AG04450 (cell line): ENCODE results near the gene SMARCE1. TPM values are rescaled to one million over a fixed set of nuclear protein-coding genes. Genes with fewer than 3 reads are reported as not detected.
"Not testable (repeated sequence)": the region's sequence is repeated elsewhere in the genome, so short reads cannot be mapped to it uniquely, and the experiment has no call there.

ENCODE experiments used
- CTCF ChIA-PET: fragments of 300-600, 350-600 bp; formaldehyde crosslinking; extraction: SDS; loops from one replicate; lab custom pipeline; 2022; ENCODE audit warnings: antibody characterized with exemption, inconsistent platforms; lab: Charles Lee
- POLR2A ChIA-PET: fragments of 350-600 bp; formaldehyde crosslinking; extraction: SDS; loops from one replicate; lab custom pipeline; 2021; ENCODE audit warnings: antibody characterized with exemption, inconsistent platforms; lab: Yijun Ruan, JAX
- DNase-seq: peaks from one replicate; pipeline ENCODE4 v3.0.0-alpha.2; 2011; ENCODE audit warnings: low read depth, low spot score
- H3K27ac ChIP-seq: one replicate; pipeline ENCODE4 v1.5.1; 2012; ENCODE audit warnings: low read depth, low read length, control low read depth
- H3K27me3 ChIP-seq: one replicate; pipeline ENCODE4 v1.6.0; 2012; ENCODE audit warnings: low read length; ENCODE audit not compliant: control insufficient read depth, insufficient read depth
- H3K4me3 ChIP-seq: 2 replicates; pipeline ENCODE4 v1.5.1; 2011; ENCODE audit warnings: mild to moderate bottlenecking, low read depth, low read length, control low read depth
- H3K9me3 ChIP-seq: 2 replicates; pipeline ENCODE4 v1.5.1; 2012; ENCODE audit warnings: low read length; ENCODE audit not compliant: control insufficient read depth, insufficient read depth
- polyA plus RNA-seq: library from polyadenylated mRNA; depleted of rRNA; stranded (reverse); fragments of >200 nt; gene quantifications from 2 replicates; pipeline ENCODE4 v1.2.3, GENCODE V29; 2011
- TF ChIP-seq, protein P1 (sequence below): IDR thresholded peaks from 2 replicates; pipeline ENCODE4 v1.5.1; 2011; ENCODE audit warnings: low read depth, low read length, control low read depth, inconsistent platforms

The SMARCE1 gene
- polyA plus RNA-seq, 1 experiment = 111 TPM

DNA sequence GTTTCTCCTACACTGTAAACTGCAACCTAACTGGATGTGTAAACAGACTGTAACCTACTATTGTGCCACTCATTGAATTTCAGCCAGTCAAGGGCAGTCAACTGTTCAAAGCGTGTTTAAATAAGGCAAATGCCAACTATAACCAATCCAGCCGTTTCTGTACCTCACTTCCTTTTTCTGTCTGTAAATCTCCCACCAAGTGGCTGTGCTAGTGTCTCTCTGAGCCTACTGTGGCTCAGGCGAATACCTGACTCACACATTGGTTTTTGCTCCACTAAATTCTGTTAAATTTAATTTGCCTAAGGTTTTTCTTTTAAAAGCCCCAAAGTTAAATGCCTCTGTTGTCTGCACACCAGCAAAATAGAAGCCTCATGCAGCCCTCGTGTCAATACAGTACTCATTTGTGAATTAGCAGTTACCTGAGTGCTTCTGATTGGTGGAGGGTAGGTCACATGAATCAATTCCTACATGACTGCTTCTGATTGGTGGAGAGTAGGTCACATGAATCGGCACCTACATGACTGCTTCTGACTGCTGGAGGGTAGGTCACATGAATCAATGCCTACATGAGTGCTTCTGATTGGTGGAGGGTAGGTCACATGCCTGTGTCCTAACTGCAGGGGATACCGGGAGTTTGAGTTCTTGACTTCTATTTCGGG, 51.2 kb downstream of the SMARCE1 start:
- CTCF ChIA-PET = no interaction called here
- DNase-seq = no peak
- POLR2A ChIA-PET = no interaction called here

DNA sequence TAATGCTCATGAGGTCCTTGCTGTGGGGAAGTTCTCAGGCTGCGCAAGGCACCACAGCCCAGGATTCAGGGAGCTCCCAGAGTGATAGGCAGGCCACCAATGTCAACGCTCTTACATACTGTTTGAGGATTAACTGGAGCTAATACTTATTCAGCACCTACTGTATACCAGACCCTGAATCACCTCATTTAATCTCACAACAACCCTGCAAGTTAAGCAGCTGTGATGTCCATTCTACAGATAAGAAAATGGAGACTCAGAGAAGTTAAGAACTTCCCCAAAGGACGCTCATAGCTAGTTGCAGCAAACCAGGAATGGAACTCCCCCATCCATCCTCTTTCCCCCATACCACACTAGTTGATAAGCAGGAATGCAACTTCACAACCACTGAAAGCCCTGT, 56.9 kb downstream of the SMARCE1 start:
- Histone ChIP-seq H3K27ac (no peak overlapping the region), H3K4me3 (no peak overlapping the region), H3K27me3 (peaks cover 16% of the 10 kb centered on the region), H3K9me3 (no peaks in the 10 kb centered on the region)
- TF ChIP-seq, protein P1, sequence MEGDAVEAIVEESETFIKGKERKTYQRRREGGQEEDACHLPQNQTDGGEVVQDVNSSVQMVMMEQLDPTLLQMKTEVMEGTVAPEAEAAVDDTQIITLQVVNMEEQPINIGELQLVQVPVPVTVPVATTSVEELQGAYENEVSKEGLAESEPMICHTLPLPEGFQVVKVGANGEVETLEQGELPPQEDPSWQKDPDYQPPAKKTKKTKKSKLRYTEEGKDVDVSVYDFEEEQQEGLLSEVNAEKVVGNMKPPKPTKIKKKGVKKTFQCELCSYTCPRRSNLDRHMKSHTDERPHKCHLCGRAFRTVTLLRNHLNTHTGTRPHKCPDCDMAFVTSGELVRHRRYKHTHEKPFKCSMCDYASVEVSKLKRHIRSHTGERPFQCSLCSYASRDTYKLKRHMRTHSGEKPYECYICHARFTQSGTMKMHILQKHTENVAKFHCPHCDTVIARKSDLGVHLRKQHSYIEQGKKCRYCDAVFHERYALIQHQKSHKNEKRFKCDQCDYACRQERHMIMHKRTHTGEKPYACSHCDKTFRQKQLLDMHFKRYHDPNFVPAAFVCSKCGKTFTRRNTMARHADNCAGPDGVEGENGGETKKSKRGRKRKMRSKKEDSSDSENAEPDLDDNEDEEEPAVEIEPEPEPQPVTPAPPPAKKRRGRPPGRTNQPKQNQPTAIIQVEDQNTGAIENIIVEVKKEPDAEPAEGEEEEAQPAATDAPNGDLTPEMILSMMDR = no peak
- ChIA-PET POLR2A (interaction anchor here (1.2 kb wide), 1 partner anchor 1098 kb away, joined by 3 read pairs; the partner anchor contains the start of gene EIF1), CTCF (interaction anchor here (2.1 kb wide), 1 partner anchor 29 kb away, joined by 5 read pairs; no protein-coding TSS in a partner anchor)
- DNase-seq = no peak

More for the DNA sequence above, 51.2 kb downstream of the SMARCE1 start:
- Histone ChIP-seq H3K4me3 (no peak overlapping the region), H3K27me3 (peaks cover 6% of the 10 kb centered on the region), H3K27ac (no peak overlapping the region), H3K9me3 (no peaks in the 10 kb centered on the region)
- TF ChIP-seq, protein P1 = no peak

- TF ChIP-seq, protein P1 = no peak
- no peak overlapping the region for H3K4me3 ChIP-seq
- no peak for DNase-seq
- no peak overlapping the region for H3K27ac ChIP-seq
- POLR2A ChIA-PET = no interaction called here
- CTCF ChIA-PET = interaction anchor here (1.7 kb wide), 1 partner anchor 29 kb away, joined by 3 read pairs; no protein-coding TSS in a partner anchor
- no peaks in the 10 kb centered on the region for H3K9me3 ChIP-seq
- H3K27me3 ChIP-seq = peaks cover 19% of the 10 kb centered on the region
These were observed 59.1 kb downstream of the SMARCE1 start for GRCh38 chr17:40588552-40588951.

DNA sequence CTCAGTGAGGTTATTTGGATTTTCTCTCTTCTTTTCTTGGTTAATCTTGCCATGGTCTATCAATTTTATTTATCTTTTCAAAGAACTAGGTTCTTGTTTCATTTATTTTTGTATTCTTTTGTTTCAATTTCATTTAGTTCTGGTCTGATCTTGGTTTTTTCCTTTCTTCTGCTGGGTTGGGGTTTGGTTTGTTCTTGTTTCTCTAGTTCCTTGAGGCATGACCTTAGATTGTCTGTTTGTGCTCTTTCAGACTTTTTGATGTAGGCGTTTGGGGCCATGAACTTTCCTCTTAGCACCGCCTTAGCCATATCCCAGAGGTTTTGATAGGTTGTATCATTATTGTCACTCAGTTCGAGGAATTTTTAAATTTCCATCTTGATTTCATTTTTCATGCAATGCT, 61.4 kb downstream of the SMARCE1 start:
- H3K27ac ChIP-seq, DNase-seq, CTCF ChIA-PET, POLR2A ChIA-PET, H3K4me3 ChIP-seq, H3K9me3 ChIP-seq: not testable (repeated sequence)
- peaks cover 28% of the 10 kb centered on the region for H3K27me3 ChIP-seq

- DNase-seq, CTCF ChIA-PET: not testable (repeated sequence)
These were observed 62.7 kb downstream of the SMARCE1 start for GRCh38 chr17:40584950-40585349.

DNA sequence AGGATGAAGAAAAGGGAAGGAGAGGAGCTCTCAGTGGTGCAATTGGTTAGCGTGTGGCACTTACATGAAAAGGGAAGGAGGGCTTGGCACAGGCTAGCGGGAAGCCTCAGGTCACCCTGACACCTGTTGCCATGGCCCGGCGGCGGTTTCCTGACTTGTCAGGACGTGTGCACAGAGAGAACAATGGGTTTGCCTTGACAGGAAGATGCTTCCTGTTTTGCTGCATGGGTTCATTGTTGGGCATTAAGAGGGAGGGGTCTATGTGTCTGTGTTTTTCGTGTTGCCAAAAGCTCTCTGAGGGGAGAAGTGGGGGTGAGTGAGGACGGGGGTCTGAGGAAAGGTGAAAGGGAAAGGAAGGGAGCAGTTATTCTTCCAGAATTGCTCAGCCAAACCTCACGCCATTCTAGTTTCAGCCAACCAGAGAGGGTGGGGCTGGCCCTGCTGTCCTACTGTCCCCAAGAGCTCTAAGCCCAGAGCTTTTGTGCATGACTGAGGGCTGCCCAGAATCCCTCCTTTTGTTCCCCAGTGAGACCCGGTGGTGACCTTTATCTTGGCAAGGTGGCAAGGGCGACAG, 65.2 kb downstream of the SMARCE1 start:
- H3K27ac ChIP-seq = no peak overlapping the region
- ChIA-PET CTCF (no interaction called here), POLR2A (no interaction called here)
- TF ChIP-seq, protein P1 = no peak
- no peak for DNase-seq
- H3K27me3 ChIP-seq = peaks cover 25% of the 10 kb centered on the region
- no peak overlapping the region for H3K4me3 ChIP-seq
- H3K9me3 ChIP-seq = no peaks in the 10 kb centered on the region

More at GRCh38 chr17:40584950-40585349, 62.7 kb downstream of the SMARCE1 start:
- H3K4me3 ChIP-seq, H3K9me3 ChIP-seq, POLR2A ChIA-PET, H3K27ac ChIP-seq: not testable (repeated sequence)
- peaks cover 31% of the 10 kb centered on the region for H3K27me3 ChIP-seq
